ENCODE results near the gene DMAC2L.
"Not testable (repeated sequence)": the region's sequence is repeated elsewhere in the genome, so short reads cannot be mapped to it uniquely, and the experiment has no call there.

Gene DMAC2L

GRCh38 chr14:50331596-50331995, 19.5 kb downstream of the DMAC2L start:
- no peak for DNase-seq

- DNase-seq, result no peak
Observed at GRCh38 chr14:50333014-50333509, 20.9 kb downstream of the DMAC2L start.

GRCh38 chr14:50334211-50334610, 22.1 kb downstream of the DMAC2L start:
- no peak for DNase-seq

- peak; percentile 61 to 92 (median 68) for DNase-seq
Observed at GRCh38 chr14:50335389-50335788, 23.3 kb downstream of the DMAC2L start.

GRCh38 chr14:50335989-50336824, 24.1 kb downstream of the DMAC2L start:
- peak; percentile 11 to 66 (median 38) for DNase-seq

GRCh38 chr14:50338587-50338986, 26.5 kb downstream of the DMAC2L start:
- no peak for DNase-seq

- DNase-seq, result peak in 1 of 3 experiments; percentile 10
Observed at GRCh38 chr14:50339178-50339804, 27.2 kb downstream of the DMAC2L start.

- no peak for DNase-seq
Observed at GRCh38 chr14:50340045-50340444, 27.9 kb downstream of the DMAC2L start.

- DNase-seq, result no peak
Observed at GRCh38 chr14:50340963-50341362, 28.8 kb downstream of the DMAC2L start.

- DNase-seq, result peak in 2 of 3 experiments; percentile 25 to 34
Observed at GRCh38 chr14:50342221-50343078, 30.3 kb downstream of the DMAC2L start.

GRCh38 chr14:50343434-50343833, 31.3 kb downstream of the DMAC2L start:
- no peak for DNase-seq

GRCh38 chr14:50344116-50344775, 32.1 kb downstream of the DMAC2L start:
- no peak for DNase-seq

GRCh38 chr14:50344876-50345563, 32.9 kb downstream of the DMAC2L start:
- no peak for DNase-seq

GRCh38 chr14:50345846-50346422, 33.8 kb downstream of the DMAC2L start:
- DNase-seq, result no peak

- no peak for DNase-seq
Observed at GRCh38 chr14:50347521-50347920, 35.4 kb downstream of the DMAC2L start.

GRCh38 chr14:50348933-50349332, 36.8 kb downstream of the DMAC2L start:
- no peak for DNase-seq

GRCh38 chr14:50350975-50351374, 38.9 kb downstream of the DMAC2L start:
- no peak for DNase-seq

- no peak for DNase-seq
Observed at GRCh38 chr14:50352584-50352983, 40.5 kb downstream of the DMAC2L start.

- no peak for DNase-seq
Observed at GRCh38 chr14:50353126-50353525, 41.0 kb downstream of the DMAC2L start.

- no peak for DNase-seq
Observed at GRCh38 chr14:50354527-50354926, 42.4 kb downstream of the DMAC2L start.

- no peak for DNase-seq
Observed at GRCh38 chr14:50355692-50356091, 43.6 kb downstream of the DMAC2L start.

GRCh38 chr14:50356283-50356682, 44.2 kb downstream of the DMAC2L start:
- DNase-seq, result not testable (repeated sequence)

Measured in NCI-H1417 (cell line).